ENCODE results near the gene SRMS. TPM values are rescaled to one million over a fixed set of nuclear protein-coding genes. Genes with fewer than 3 reads are reported as not detected.

Gene SRMS
- total RNA-seq, 1 donor from 2014 or later: not detected

GRCh38 chr20:63500151-63500901 is 47.2 kb downstream of the SRMS start:
- DNase-seq: peak; percentile 61

GRCh38 chr20:63499338-63499969 is 48.1 kb downstream of the SRMS start:
- DNase-seq: no peak

GRCh38 chr20:63498960-63499337 is 48.6 kb downstream of the SRMS start, which contains the start of gene EEF1A2:
Gene EEF1A2 (minus strand): TSS chr20:63499083. CDS start chr20:63497763, 1,320 bp downstream.
- peak; percentile 55 for DNase-seq

- DNase-seq: no peak
These were observed 49.3 kb downstream of the SRMS start for GRCh38 chr20:63497946-63498935.

GRCh38 chr20:63497138-63497945 is 50.2 kb downstream of the SRMS start:
- no peak for DNase-seq

- DNase-seq: no peak
These were observed 50.9 kb downstream of the SRMS start for GRCh38 chr20:63496596-63497120.

- DNase-seq: peak; percentile 76
These were observed 51.6 kb downstream of the SRMS start for GRCh38 chr20:63495741-63496595.

- no peak for DNase-seq
These were observed 52.3 kb downstream of the SRMS start for GRCh38 chr20:63495167-63495720.

- no peak for DNase-seq
These were observed 53.0 kb downstream of the SRMS start for GRCh38 chr20:63494420-63495166.

GRCh38 chr20:63494084-63494419 is 53.5 kb downstream of the SRMS start:
- DNase-seq: no peak

GRCh38 chr20:63493563-63494020 is 54.0 kb downstream of the SRMS start:
- DNase-seq: no peak

GRCh38 chr20:63492982-63493381 is 54.6 kb downstream of the SRMS start:
- no peak for DNase-seq

GRCh38 chr20:63492518-63492917 is 55.0 kb downstream of the SRMS start:
- no peak for DNase-seq

- no peak for DNase-seq
These were observed 55.8 kb downstream of the SRMS start for GRCh38 chr20:63491635-63492230.

- no peak for DNase-seq
These were observed 56.5 kb downstream of the SRMS start for GRCh38 chr20:63491078-63491477.
